Activated B cell treated with CpG ODN at 0.5 μM for 24 hours (primary cell): ENCODE measurements around the gene DTNBP1. TPM values are rescaled to one million over a fixed set of nuclear protein-coding genes. Genes with fewer than 3 reads are reported as not detected.

Experiments
- ATAC-seq: fragments of 200-7000 bp; cut with Tn5 transposase; one replicate; pipeline ENCODE4 v1.10.0; 2021; ENCODE audit warnings: low read depth, mild to moderate bottlenecking, moderate library complexity
- CTCF ChIA-PET: fragments of 350-600 bp; sonication (Branson Sonifier 250); formaldehyde crosslinking; loops from one replicate; lab custom pipeline; 2021; ENCODE audit warnings: antibody characterized with exemption; lab: Charles Lee
- POLR2A ChIA-PET: fragments of 350-600 bp; sonication (Branson Sonifier 250); formaldehyde crosslinking; loops from one replicate; lab custom pipeline; 2021; ENCODE audit warnings: antibody characterized with exemption; lab: Charles Lee
- DNase-seq: peaks from one replicate; pipeline ENCODE4 v3.0.0; 2022
- H3K27ac Mint-ChIP-seq: one replicate; pipeline ENCODE4 v1.8.0; 2020; ENCODE audit warnings: mixed read lengths
- H3K27me3 Mint-ChIP-seq: one replicate; pipeline ENCODE4 v1.8.0; 2021; ENCODE audit warnings: mixed read lengths
- H3K36me3 Mint-ChIP-seq: one replicate; pipeline ENCODE4 v1.8.0; 2021; ENCODE audit warnings: low read depth, mixed read lengths
- H3K4me1 Mint-ChIP-seq: one replicate; pipeline ENCODE4 v1.8.0; 2021; ENCODE audit warnings: mixed read lengths
- H3K4me3 Mint-ChIP-seq: one replicate; pipeline ENCODE4 v1.8.0; 2020; ENCODE audit warnings: mild to moderate bottlenecking, mixed read lengths
- H3K9me3 Mint-ChIP-seq: one replicate; pipeline ENCODE4 v1.8.0; 2020; ENCODE audit warnings: mixed read lengths
- intact Hi-C: fragments of 100-400 bp; cut with micrococcal nuclease; formaldehyde crosslinking; loops from one replicate; pipeline ENCODE4 v1.15.1; 2024
- total RNA-seq: library from RNA; stranded (reverse); gene quantifications from 2 replicates; pipeline ENCODE4 v1.2.3, GENCODE V29; 2022
- TF ChIP-seq, protein P1 (sequence below): fragments of 200-600 bp; IDR thresholded peaks from one replicate; pipeline ENCODE4 v1.8.0; 2022; ENCODE audit warnings: antibody characterized with exemption, mild to moderate bottlenecking

The DTNBP1 gene
- total RNA-seq, 1 donor from 2014 or later = 50.3 TPM

DNA sequence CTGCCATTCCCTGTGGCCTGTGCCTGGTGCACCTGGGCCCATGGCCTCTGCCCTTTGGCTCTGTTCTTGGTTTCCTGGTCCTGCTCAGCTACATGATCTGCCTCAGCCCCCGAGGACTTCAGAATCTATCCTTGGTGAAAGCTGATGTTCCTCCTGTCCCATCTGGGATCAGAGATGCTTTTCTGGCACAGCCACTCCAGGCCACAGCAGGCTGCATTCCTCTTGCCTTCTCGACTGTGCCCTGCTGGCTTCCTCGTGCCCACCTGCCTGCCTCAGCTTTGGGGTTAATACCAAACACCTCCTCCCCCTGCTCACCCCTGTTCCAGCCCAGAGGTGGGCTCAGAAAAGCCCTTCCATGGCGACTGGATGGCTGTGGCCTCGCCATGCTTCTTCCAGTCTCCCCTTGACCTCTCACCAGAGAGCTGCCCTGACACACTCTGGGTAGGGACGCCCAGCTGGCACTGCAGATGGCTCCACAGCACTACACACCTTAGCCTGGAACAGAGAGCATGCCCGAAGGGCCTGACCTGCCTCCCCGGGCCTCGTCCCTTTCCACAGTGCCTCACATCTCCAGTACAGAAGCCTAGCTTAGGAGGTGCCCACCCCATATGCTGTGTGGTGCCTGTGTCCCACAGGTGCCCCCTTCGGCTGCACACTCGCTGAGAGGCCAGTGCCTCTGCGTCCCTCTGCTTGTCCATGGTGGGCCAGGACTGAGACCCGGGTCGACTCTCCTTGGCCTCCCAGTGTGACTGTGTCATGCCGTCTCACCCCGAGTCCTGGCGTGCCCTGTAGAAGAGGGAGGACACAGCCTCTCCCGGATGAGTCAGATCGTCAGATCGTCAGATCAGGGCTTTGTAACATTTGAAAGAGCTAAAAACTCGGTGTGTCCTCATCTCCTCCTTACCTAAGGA, 148.8 kb downstream of the DTNBP1 start:
- Mint-ChIP-seq H3K36me3 (peaks cover 98% of the 10 kb centered on the region), H3K9me3 (no peaks in the 10 kb centered on the region), H3K27ac (no peak overlapping the region), H3K4me1 (no peaks in the 10 kb centered on the region), H3K4me3 (no peak overlapping the region), H3K27me3 (no peaks in the 10 kb centered on the region)
- DNase-seq (no peak), ATAC-seq (no peak)
- ChIA-PET POLR2A (no interaction called here), CTCF (no interaction called here)
- intact Hi-C loops = no loop called here
- TF ChIP-seq, protein P1, sequence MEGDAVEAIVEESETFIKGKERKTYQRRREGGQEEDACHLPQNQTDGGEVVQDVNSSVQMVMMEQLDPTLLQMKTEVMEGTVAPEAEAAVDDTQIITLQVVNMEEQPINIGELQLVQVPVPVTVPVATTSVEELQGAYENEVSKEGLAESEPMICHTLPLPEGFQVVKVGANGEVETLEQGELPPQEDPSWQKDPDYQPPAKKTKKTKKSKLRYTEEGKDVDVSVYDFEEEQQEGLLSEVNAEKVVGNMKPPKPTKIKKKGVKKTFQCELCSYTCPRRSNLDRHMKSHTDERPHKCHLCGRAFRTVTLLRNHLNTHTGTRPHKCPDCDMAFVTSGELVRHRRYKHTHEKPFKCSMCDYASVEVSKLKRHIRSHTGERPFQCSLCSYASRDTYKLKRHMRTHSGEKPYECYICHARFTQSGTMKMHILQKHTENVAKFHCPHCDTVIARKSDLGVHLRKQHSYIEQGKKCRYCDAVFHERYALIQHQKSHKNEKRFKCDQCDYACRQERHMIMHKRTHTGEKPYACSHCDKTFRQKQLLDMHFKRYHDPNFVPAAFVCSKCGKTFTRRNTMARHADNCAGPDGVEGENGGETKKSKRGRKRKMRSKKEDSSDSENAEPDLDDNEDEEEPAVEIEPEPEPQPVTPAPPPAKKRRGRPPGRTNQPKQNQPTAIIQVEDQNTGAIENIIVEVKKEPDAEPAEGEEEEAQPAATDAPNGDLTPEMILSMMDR = no peak

DNA sequence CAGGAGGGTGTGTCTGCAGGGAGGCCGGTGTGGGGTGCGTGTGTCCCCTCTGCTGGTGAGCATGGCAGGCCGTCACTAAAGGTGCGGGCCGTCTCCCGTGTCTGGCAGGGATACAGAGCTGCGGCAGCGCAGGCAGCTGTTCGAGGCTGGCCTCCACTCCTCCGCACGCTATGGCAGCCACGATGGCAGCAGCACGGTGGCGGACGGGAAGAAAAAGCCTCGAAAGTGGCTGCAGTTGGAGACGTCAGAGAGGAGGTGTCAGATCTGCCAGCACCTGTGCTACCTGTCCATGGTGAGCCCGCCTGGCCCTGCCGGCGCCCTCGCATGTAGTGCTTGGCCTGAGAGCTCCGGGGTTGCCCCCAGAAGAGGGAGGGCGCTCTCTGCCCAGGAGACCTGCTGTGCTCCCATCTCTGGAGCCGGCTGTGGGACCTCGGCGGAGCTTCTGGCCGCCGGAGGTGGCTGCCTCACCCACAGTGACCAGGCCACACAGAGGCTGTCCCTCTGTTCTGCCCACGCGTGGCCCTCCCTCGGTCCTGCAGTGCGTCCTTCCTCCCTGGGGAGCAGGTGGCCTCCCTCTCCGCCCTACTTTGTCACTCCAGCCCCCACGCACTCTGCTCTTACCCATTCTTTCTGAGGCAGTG, 149.6 kb downstream of the DTNBP1 start:
- ChIA-PET POLR2A (no interaction called here), CTCF (no interaction called here)
- Mint-ChIP-seq H3K4me1 (no peaks in the 10 kb centered on the region), H3K9me3 (no peaks in the 10 kb centered on the region), H3K36me3 (peaks cover 98% of the 10 kb centered on the region), H3K4me3 (no peak overlapping the region), H3K27me3 (no peaks in the 10 kb centered on the region), H3K27ac (no peak overlapping the region)
- no peak for DNase-seq
- intact Hi-C loops = no loop called here
- TF ChIP-seq, protein P1 = no peak
- ATAC-seq = no peak

DNA sequence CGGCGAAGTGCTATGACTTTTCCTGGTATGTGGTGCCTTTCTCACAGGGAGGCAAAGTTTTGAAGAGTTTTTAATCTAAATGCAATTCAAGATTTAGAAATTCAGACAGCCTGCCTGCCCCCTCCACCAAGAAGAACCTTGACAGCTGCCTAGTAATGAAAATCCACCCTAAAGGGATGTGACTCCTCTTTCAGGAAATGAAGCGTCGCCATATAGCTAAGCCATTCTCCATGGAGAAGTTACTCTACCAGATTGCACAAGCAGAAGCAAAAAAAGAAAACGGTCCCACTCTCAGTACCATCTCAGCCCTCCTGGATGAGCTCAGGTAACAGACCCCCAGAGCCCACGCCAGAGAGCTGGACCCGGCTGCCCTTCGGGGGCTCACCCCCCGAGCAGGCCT, 150.1 kb downstream of the DTNBP1 start:
- CTCF ChIA-PET = no interaction called here
- H3K27me3 Mint-ChIP-seq = no peaks in the 10 kb centered on the region
- no peaks in the 10 kb centered on the region for H3K9me3 Mint-ChIP-seq
- no peaks in the 10 kb centered on the region for H3K4me1 Mint-ChIP-seq
- H3K36me3 Mint-ChIP-seq = peaks cover 97% of the 10 kb centered on the region
- ATAC-seq (no peak), DNase-seq (no peak)
- intact Hi-C loops = no loop called here
- TF ChIP-seq, protein P1 = no peak
- no peak overlapping the region for H3K4me3 Mint-ChIP-seq
- POLR2A ChIA-PET = no interaction called here
- H3K27ac Mint-ChIP-seq = no peak overlapping the region

DNA sequence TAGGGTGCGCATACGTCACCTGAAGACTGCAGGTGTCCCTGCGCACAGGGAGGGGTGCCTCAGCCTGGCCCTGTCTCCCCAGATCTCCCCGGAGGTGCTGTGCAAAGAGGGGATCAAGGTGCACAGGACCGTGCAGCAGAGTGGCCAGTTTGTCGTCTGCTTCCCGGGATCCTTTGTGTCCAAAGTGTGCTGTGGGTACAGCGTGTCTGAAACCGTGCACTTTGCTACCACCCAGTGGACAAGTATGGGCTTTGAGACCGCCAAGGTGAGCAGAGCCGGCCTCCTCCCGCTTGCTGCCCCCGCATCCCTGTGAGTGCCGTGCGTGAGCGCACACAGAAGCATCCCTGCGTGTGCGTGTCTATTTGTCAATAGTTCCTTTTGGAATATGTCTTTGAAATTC, 150.7 kb downstream of the DTNBP1 start:
- TF ChIP-seq, protein P1 = no peak
- ChIA-PET POLR2A (no interaction called here), CTCF (no interaction called here)
- H3K4me1 Mint-ChIP-seq = no peaks in the 10 kb centered on the region
- H3K9me3 Mint-ChIP-seq = no peaks in the 10 kb centered on the region
- no peaks in the 10 kb centered on the region for H3K27me3 Mint-ChIP-seq
- H3K36me3 Mint-ChIP-seq = peaks cover 96% of the 10 kb centered on the region
- H3K4me3 Mint-ChIP-seq = no peak overlapping the region
- intact Hi-C loops = no loop called here
- DNase-seq (no peak), ATAC-seq (no peak)
- H3K27ac Mint-ChIP-seq = no peak overlapping the region
